CD1c-positive myeloid dendritic cell (primary cell): ENCODE measurements around the gene APOL3.
"Not testable (repeated sequence)": the region's sequence is repeated elsewhere in the genome, so short reads cannot be mapped to it uniquely, and the experiment has no call there.

Source experiments
- DNase-seq: peaks from one replicate; pipeline ENCODE4 v3.0.0-alpha.2; 2016; ENCODE audit errors: extremely low spot score

APOL3 gene

DNA sequence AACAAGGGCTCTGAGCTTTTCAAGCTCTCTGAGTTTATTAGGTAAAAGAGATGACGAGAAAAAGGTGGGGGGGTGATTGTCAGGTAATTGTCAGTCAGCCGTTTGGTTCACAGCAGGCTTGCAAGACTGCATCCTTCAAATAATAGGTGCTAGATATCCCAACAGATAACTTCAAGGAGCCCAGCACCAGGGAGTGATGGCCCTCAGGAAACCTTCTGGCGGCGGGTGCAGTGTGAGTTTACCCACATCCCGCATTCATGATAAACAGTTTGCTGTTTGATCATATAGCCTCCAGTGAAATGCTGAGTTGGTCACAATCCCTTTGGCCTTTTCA lies 1.2 kb upstream of the APOL3 start:
- DNase-seq, result not testable (repeated sequence)

GRCh38 chr22:36156515-36157419 lies 3.8 kb downstream of the APOL3 start:
- peak; percentile 62 for DNase-seq

DNA sequence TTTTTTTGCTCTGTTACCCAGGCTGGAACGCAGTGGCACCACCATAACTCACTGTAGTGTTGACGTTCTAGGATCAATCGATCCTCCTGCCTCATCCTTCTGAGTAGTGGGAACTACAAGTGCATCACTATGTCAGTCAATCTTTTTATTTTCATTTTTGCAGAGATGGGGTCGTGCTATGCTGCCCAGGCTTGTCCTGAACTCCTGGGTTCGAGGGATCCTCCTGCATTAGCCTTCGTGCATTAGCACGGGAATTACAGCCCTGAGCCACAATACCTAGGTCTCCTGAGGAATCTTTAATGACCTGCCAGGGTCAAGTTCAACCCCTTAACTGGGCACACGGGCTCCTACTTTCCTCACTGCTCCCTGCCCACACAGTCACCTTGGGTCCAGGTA lies 4.4 kb downstream of the APOL3 start:
- DNase-seq, result no peak

DNA sequence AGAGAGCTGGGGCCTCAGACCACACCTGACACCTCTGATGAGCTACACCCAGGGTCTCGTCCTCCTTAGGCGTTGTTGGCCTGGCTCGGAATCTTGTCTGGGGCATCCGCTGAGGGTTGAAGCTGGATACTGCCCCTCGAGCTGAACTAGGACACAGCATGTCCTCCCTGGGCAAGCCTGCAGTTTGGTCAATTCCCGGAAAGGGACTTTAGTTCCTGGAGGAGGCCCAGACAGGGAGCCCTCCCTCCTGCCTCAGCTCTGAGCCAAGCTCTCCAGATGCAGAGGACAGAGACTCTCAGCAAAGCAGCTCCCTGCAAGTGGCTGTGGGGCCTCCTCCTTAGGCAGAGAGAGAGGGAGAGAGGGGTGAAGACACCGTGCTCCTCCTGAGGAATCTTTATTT lies 4.9 kb downstream of the APOL3 start:
- no peak for DNase-seq

GRCh38 chr22:36154423-36154945 lies 6.1 kb downstream of the APOL3 start:
- DNase-seq, result no peak

GRCh38 chr22:36153501-36154422 lies 6.8 kb downstream of the APOL3 start:
- DNase-seq, result no peak

GRCh38 chr22:36152821-36153220 lies 7.7 kb downstream of the APOL3 start:
- not testable (repeated sequence) for DNase-seq

GRCh38 chr22:36152088-36152487 lies 8.5 kb downstream of the APOL3 start:
- DNase-seq, result no peak

DNA sequence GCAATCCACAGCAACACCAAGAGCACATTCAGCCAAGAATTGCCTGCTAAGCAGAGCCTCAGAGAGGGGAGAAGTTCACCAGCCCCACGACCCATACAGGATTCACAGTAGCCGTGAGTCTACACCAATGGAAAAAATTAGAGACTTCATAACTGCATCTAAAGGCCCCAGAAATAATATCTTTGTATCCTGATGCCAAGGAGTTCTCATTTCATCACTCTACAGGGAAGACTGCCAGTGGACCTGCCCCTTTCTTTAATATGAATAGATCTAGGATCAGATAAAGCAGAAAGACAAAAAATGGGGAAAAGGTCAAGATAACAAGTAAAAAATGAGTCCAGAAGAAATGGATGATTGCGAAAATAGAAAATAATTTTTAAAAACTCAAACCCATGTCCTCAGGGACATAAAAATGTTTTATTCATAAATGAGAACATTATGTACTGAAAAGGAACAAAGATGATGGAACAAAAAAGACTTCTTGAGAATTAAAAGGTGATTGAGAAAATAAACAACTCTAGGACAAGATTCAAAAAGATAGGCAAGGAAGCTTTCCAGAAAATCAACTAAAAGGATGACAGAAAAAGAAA lies 9.5 kb downstream of the APOL3 start:
- no peak for DNase-seq

- DNase-seq, result no peak
Measured at GRCh38 chr22:36149441-36149840, 11.1 kb downstream of the APOL3 start.

GRCh38 chr22:36148411-36148810 lies 12.1 kb downstream of the APOL3 start:
- DNase-seq, result no peak

DNA sequence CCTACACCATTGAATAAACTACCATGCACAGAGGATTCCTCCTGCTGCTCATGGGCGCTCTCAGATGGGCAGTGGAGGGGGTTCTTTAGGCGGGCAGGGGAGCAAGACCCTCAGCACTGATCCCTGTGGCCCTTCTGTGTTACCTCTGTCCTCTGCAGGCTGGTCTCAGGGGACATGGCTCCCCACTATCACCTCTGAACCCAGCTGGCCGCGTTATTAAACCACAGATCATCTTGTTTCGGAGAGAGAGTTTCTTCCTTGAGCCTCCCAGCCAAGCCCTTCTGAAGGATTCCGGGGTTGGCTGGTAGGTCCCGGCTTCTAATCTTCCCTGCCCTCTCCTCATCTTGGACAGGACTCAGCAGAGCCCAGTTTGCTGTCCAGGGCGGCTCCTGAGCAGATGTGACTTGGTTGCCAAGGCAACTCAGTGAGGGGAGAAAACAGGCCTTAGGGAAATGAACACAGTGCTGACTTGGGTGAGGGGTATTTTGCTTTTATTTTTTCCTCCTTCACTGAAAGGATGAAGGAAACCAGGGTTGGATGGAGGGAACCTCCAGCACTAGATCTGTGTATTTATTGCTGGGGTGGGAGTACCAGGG lies 13.3 kb downstream of the APOL3 start:
- no peak for DNase-seq

DNA sequence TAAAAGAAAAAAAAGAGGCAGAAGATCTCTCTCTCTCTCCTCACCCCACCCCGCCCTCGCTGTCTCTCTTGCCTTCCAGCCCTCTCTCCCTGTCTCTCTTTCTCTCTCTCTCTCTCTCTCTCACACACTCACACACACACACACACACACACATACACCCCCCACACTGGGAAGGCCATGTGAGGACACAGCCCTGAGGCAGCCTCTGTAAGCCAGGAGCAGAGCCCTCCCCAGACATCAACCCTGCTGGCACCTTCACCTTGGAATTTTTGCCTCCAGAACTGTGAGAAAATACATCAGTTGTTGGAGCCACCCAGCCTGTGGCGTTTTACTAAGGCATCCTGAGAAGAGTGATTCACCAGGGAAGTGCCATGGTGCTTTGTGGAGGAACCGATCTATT lies 14.7 kb downstream of the APOL3 start:
- no peak for DNase-seq

DNA sequence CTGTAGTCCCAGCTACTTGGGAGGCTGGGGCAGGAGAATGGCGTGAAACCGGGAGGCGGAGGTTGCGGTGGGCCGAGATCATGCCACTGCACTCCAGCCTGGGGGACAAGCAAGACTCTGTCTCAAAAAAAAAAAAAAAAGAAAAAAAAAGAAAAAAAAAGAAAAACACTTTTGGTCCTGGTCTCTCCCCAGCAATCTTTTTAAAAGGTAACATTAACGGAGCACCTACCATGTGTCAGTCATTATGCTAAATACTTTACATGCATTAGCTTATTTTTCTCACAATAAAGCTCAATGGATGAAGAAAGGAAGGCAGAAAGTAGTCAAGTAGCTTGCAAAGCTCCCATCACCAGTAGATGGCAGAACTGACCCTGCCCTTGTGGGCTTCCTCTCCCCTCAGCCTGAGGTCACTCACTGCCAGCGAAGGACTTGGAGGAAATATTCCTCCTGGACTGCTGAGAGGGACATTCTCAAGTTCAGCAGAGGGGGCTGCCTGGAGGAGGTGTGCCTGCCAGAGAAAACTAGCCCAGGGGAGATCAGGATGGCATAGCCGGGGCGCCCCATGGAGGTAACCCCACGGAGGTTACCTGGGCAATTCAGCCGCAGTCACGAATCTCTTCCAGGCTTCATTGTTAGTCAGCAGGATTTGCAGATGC lies 15.5 kb downstream of the APOL3 start:
- peak; percentile 53 for DNase-seq

DNA sequence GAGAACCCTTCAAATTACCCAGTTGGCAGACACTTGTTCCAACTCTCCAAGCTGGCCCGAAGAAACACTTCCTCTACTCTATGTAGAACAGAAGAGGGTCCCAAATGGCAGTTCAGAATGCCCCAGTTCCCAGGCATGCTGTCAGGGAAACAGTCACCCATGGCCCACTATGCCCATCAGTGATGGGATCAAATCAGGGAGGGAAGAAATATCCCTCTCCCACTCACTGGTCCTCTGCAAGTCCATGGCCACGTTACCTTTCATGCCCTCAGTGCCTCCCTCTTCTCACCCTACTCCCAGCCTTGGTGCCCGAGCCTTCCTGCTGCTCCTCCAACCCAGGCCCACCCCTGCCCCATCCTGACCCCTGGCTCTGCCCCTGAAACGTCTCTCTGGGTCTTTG lies 16.6 kb downstream of the APOL3 start:
- no peak for DNase-seq

- DNase-seq, result no peak
Measured at GRCh38 chr22:36143066-36143815, 17.3 kb downstream of the APOL3 start.

GRCh38 chr22:36141481-36141880 lies 19.1 kb downstream of the APOL3 start:
- no peak for DNase-seq

GRCh38 chr22:36138709-36139108 lies 21.8 kb downstream of the APOL3 start:
- not testable (repeated sequence) for DNase-seq

GRCh38 chr22:36136988-36137387 lies 23.6 kb downstream of the APOL3 start:
- DNase-seq, result no peak

GRCh38 chr22:36136475-36136874 lies 24.1 kb downstream of the APOL3 start:
- DNase-seq, result no peak
